ENCODE measurements around the gene SLC9A2.

The SLC9A2 gene

GRCh38 chr2:102726128-102727087 is 107.1 kb downstream of the SLC9A2 start:
- no peak for DNase-seq (ENCODE audit: low read depth)

- DNase-seq (ENCODE audit: low read depth) = no peak
These were observed 116.2 kb downstream of the SLC9A2 start for GRCh38 chr2:102735416-102736109.

GRCh38 chr2:102736110-102736409 is 116.7 kb downstream of the SLC9A2 start:
- DNase-seq (ENCODE audit: low read depth) = no peak

- peak; percentile 77 for DNase-seq (ENCODE audit: low read depth)
These were observed 117.4 kb downstream of the SLC9A2 start for GRCh38 chr2:102736410-102737409.

- no peak for DNase-seq (ENCODE audit: low read depth)
These were observed 118.1 kb downstream of the SLC9A2 start for GRCh38 chr2:102737431-102737830.

GRCh38 chr2:102743259-102743658 is 123.9 kb downstream of the SLC9A2 start:
- no peak for DNase-seq (ENCODE audit: low read depth)

GRCh38 chr2:102748107-102748506 is 128.8 kb downstream of the SLC9A2 start:
- DNase-seq (ENCODE audit: low read depth) = no peak

- DNase-seq (ENCODE audit: low read depth) = no peak
These were observed 130.6 kb downstream of the SLC9A2 start for GRCh38 chr2:102749938-102750337.

- no peak for DNase-seq (ENCODE audit: low read depth)
These were observed 134.3 kb downstream of the SLC9A2 start for GRCh38 chr2:102753563-102754159.

- DNase-seq (ENCODE audit: low read depth) = no peak
These were observed 135.2 kb downstream of the SLC9A2 start for GRCh38 chr2:102754456-102755145.

GRCh38 chr2:102755284-102755683 is 135.9 kb downstream of the SLC9A2 start:
- no peak for DNase-seq (ENCODE audit: low read depth)

- no peak for DNase-seq (ENCODE audit: low read depth)
These were observed 139.1 kb downstream of the SLC9A2 start for GRCh38 chr2:102758439-102758838.
